ENCODE data around the gene ASB4. TPM values are rescaled to one million over a fixed set of nuclear protein-coding genes. Genes with fewer than 3 reads are reported as not detected.

Gene ASB4
- total RNA-seq, 2 donors from 2014 or later = 0.15 to 0.32 TPM

DNA sequence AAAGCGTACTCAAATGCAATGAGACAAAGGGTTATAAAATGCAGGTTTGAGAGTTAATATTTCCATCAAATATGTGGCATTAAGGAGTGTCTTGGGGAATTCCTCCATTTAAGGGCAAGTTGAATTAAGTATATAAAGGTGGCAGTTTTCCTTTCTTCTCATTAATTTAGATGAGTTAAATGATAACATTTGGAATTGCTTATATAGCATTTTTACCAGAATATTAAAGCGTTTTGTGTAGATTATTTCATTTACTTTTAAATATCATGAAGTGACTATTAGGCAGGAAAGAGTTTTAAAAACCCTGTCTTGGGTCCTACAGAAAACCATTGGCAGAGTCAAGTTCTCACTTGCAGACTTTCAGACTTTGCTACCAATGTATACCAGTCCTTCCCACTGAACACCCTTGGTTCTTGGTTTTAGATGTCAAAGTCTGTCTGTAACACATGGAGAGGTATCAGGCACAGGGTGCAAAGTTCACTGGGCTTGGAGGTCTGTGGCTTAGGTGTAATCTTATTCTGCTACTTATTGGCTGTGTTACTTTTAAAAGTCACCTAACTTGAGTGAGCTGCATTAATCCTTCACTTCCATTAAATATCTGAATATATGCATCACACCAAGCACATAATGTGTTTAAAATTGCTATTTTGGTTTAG is 51.0 kb downstream of the ASB4 start:
- no peaks in the 10 kb centered on the region for H3K4me1 ChIP-seq
- H3K36me3 ChIP-seq = no peaks in the 10 kb centered on the region
- H3K9ac ChIP-seq (ENCODE audit: low read depth in 2 of 2, low read length in 2 of 2) = no peak overlapping the region
- H3K9me3 ChIP-seq = no peaks in the 10 kb centered on the region
- intact Hi-C loops (cut with DNase I) = no loop called here
- H3K27me3 ChIP-seq = no peaks in the 10 kb centered on the region
- no peak for DNase-seq
- no peak overlapping the region for H3K27ac ChIP-seq
- TF ChIP-seq, protein P1, sequence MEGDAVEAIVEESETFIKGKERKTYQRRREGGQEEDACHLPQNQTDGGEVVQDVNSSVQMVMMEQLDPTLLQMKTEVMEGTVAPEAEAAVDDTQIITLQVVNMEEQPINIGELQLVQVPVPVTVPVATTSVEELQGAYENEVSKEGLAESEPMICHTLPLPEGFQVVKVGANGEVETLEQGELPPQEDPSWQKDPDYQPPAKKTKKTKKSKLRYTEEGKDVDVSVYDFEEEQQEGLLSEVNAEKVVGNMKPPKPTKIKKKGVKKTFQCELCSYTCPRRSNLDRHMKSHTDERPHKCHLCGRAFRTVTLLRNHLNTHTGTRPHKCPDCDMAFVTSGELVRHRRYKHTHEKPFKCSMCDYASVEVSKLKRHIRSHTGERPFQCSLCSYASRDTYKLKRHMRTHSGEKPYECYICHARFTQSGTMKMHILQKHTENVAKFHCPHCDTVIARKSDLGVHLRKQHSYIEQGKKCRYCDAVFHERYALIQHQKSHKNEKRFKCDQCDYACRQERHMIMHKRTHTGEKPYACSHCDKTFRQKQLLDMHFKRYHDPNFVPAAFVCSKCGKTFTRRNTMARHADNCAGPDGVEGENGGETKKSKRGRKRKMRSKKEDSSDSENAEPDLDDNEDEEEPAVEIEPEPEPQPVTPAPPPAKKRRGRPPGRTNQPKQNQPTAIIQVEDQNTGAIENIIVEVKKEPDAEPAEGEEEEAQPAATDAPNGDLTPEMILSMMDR (IDR thresholded peaks at IDR 0.05) = no peak
- no peak overlapping the region for H3K4me3 ChIP-seq

DNA sequence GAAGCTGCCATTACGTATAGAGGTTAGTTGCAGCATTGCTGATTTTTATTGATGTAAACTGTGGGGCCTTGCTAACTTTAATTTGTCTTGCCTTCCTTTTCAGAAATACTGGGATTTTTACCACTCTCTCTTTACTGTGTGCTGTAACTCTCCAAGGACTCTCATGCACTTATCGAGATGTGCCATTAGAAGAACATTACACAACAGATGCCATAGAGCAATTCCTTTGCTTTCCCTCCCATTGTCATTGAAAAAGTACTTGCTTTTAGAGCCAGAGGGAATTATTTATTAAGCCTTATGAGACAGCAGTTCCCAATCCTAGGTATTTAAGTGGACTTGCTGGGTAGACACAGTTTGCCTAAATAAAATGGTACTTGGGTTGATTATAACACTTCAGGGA is 51.7 kb downstream of the ASB4 start:
- intact Hi-C loops (cut with DNase I) = no loop called here
- no peak for DNase-seq

DNA sequence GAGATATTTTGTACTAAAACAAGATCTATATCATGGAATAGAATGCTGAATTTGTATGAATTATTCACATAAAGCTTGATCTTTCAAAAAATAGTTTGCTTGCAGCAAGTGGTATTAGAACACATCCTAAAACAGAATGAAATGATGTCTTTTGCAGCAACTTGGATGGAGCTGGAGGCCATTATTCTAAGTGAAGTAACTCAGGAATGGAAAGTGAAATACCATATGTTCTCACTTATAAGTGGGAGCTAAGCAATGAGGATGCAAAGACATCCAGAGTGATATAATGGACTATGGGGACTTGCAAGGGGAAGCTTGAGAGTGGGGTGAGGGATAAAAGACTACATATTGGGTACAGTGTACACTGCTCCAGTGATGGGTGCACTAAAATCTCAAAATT is 53.7 kb downstream of the ASB4 start:
- H3K4me3 ChIP-seq = no peak overlapping the region
- H3K9me3 ChIP-seq = no peaks in the 10 kb centered on the region
- intact Hi-C loops (cut with DNase I) = no loop called here
- no peaks in the 10 kb centered on the region for H3K4me1 ChIP-seq
- TF ChIP-seq, protein P1 (IDR thresholded peaks at IDR 0.05) = no peak
- H3K36me3 ChIP-seq = no peaks in the 10 kb centered on the region
- no peak overlapping the region for H3K9ac ChIP-seq (ENCODE audit: low read depth in 2 of 2, low read length in 2 of 2)
- no peaks in the 10 kb centered on the region for H3K27me3 ChIP-seq
- DNase-seq = no peak
- H3K27ac ChIP-seq = no peak overlapping the region

More for the DNA sequence above, 51.7 kb downstream of the ASB4 start:
- TF ChIP-seq, protein P1 (IDR thresholded peaks at IDR 0.05) = no peak
- Histone ChIP-seq H3K27ac (no peak overlapping the region), H3K36me3 (no peaks in the 10 kb centered on the region), H3K4me1 (no peaks in the 10 kb centered on the region), H3K9ac (ENCODE audit: low read depth in 2 of 2, low read length in 2 of 2) (no peak overlapping the region), H3K9me3 (no peaks in the 10 kb centered on the region), H3K4me3 (no peak overlapping the region), H3K27me3 (no peaks in the 10 kb centered on the region)

DNA sequence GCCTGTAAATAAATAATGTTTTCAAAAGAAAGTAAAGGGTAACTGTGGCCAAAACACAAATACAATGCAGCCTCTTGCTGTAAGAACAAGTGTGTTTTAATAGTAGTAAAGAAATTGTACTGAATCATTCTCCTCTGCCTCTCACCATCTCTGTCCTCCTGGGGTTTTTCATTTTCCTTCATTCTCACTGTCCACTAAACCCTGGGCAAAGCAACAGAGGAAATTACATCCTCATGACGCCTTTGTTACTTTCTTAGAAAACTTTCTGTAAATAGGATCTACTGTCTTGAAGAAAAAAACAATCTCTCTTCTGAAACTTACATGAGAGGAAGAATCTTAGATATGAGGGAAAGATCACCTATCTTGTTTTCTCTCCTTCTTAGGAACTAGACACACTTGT is 54.6 kb downstream of the ASB4 start:
- H3K9me3 ChIP-seq = no peaks in the 10 kb centered on the region
- TF ChIP-seq, protein P1 (IDR thresholded peaks at IDR 0.05) = no peak
- no peaks in the 10 kb centered on the region for H3K36me3 ChIP-seq
- no peaks in the 10 kb centered on the region for H3K27me3 ChIP-seq
- no peaks in the 10 kb centered on the region for H3K4me1 ChIP-seq
- H3K9ac ChIP-seq (ENCODE audit: low read depth in 2 of 2, low read length in 2 of 2) = no peak overlapping the region
- intact Hi-C loops (cut with DNase I) = no loop called here
- H3K4me3 ChIP-seq = no peak overlapping the region
- H3K27ac ChIP-seq = no peak overlapping the region
- DNase-seq = no peak

DNA sequence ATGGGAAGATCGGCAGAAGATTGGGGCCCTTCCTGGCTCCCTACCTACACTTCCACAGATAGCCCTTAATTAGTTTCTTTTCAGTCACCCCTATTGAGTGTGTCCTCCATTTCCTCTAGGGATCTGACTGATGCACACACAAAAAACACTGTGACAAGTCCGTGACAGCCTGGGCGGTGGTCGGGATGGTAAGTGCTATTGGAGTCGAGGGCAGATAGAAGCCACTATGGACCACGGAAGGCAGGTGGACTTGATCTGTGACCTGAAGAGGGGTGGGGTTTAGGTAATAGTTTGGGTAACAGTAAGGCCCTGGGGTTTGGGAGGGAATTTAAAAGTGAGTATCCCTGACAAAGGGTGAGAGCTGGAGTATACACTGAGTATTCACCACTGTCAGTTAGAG is 57.6 kb downstream of the ASB4 start:
- TF ChIP-seq, protein P1 (IDR thresholded peaks at IDR 0.05) = no peak
- Histone ChIP-seq H3K27me3 (no peaks in the 10 kb centered on the region), H3K9me3 (no peaks in the 10 kb centered on the region), H3K27ac (no peak overlapping the region), H3K36me3 (no peaks in the 10 kb centered on the region), H3K4me3 (no peak overlapping the region), H3K4me1 (no peaks in the 10 kb centered on the region), H3K9ac (ENCODE audit: low read depth in 2 of 2, low read length in 2 of 2) (no peak overlapping the region)
- DNase-seq = no peak
- intact Hi-C loops (cut with DNase I) = no loop called here

Data from colonic mucosa (tissue), 4 donors.